ENCODE data around the gene LARP1. TPM values are rescaled to one million over a fixed set of nuclear protein-coding genes. Genes with fewer than 3 reads are reported as not detected.

Gene LARP1
- total and polyA plus RNA-seq, 9 of the 15 experiments (the other 6 are each of a cell fraction or from before 2014, with no cell fraction given), result 22.6 to 300 (median 92.0) TPM

GRCh38 chr5:154754460-154755360 lies 467 bp upstream of the LARP1 start (continued):
- TF ChIP-seq ZBTB26 (CRISPR knock-in tag; IDR thresholded peaks at IDR 0.05) (no peak), ATF7 (IDR thresholded peaks at IDR 0.05) (peak; percentile 89), TCF7L2 (IDR thresholded peaks at IDR 0.05; ENCODE audit: low read depth, low read length) (no peak), YY1 (IDR thresholded peaks at IDR 0.05; ENCODE audit: borderline replicate concordance in 1 of 3, control insufficient read depth in 1 of 3, extremely low read depth in 1 of 3, insufficient read depth in 3 of 3, insufficient read length in 1 of 3, insufficient replicate concordance in 2 of 3, low read depth in 1 of 3, low read length in 2 of 3) (peak in 2 of 3 experiments; percentile 39 to 64), ZNF431 (CRISPR knock-in tag; IDR thresholded peaks at IDR 0.05) (peak; percentile 94), HIVEP1 (CRISPR knock-in tag; IDR thresholded peaks at IDR 0.05) (0 out of 2 replicates have a peak, but pooled peaks have one; percentile 31), BACH1 (tag; IDR thresholded peaks at IDR 0.05) (0 out of 2 replicates have a peak, but pooled peaks have one; percentile 50), E2F4 (CRISPR knock-in tag; IDR thresholded peaks at IDR 0.05; ENCODE audit: low read depth) (no peak), ZNF586 (CRISPR knock-in tag; conservative IDR thresholded peaks at IDR 0.05) (no peak), ZNF239 (CRISPR knock-in tag; IDR thresholded peaks at IDR 0.05) (no peak), MCM7 (IDR thresholded peaks at IDR 0.05) (no peak), POLR2H (tag; IDR thresholded peaks at IDR 0.05; ENCODE audit: low read depth) (no peak), TFE3 (CRISPR knock-in tag; IDR thresholded peaks at IDR 0.05) (peak; percentile 20; the same call in 1 of the 2 replicates), NFIX (CRISPR knock-in tag; IDR thresholded peaks at IDR 0.05; ENCODE audit: low read depth) (no peak)
- TF ChIP-seq, protein P1, sequence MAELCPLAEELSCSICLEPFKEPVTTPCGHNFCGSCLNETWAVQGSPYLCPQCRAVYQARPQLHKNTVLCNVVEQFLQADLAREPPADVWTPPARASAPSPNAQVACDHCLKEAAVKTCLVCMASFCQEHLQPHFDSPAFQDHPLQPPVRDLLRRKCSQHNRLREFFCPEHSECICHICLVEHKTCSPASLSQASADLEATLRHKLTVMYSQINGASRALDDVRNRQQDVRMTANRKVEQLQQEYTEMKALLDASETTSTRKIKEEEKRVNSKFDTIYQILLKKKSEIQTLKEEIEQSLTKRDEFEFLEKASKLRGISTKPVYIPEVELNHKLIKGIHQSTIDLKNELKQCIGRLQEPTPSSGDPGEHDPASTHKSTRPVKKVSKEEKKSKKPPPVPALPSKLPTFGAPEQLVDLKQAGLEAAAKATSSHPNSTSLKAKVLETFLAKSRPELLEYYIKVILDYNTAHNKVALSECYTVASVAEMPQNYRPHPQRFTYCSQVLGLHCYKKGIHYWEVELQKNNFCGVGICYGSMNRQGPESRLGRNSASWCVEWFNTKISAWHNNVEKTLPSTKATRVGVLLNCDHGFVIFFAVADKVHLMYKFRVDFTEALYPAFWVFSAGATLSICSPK (IDR thresholded peaks at IDR 0.05; ENCODE audit: borderline replicate concordance), result no peak
- TF ChIP-seq, protein P2, sequence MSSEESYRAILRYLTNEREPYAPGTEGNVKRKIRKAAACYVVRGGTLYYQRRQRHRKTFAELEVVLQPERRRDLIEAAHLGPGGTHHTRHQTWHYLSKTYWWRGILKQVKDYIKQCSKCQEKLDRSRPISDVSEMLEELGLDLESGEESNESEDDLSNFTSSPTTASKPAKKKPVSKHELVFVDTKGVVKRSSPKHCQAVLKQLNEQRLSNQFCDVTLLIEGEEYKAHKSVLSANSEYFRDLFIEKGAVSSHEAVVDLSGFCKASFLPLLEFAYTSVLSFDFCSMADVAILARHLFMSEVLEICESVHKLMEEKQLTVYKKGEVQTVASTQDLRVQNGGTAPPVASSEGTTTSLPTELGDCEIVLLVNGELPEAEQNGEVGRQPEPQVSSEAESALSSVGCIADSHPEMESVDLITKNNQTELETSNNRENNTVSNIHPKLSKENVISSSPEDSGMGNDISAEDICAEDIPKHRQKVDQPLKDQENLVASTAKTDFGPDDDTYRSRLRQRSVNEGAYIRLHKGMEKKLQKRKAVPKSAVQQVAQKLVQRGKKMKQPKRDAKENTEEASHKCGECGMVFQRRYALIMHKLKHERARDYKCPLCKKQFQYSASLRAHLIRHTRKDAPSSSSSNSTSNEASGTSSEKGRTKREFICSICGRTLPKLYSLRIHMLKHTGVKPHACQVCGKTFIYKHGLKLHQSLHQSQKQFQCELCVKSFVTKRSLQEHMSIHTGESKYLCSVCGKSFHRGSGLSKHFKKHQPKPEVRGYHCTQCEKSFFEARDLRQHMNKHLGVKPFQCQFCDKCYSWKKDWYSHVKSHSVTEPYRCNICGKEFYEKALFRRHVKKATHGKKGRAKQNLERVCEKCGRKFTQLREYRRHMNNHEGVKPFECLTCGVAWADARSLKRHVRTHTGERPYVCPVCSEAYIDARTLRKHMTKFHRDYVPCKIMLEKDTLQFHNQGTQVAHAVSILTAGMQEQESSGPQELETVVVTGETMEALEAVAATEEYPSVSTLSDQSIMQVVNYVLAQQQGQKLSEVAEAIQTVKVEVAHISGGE (CRISPR knock-in tag; IDR thresholded peaks at IDR 0.05), result peak in 1 of 3 experiments; percentile 72; a peak in 2 of 6 replicates
